ENCODE measurements around the gene MRPS12.
"Not testable (repeated sequence)": the region's sequence is repeated elsewhere in the genome, so short reads cannot be mapped to it uniquely, and the experiment has no call there.

The MRPS12 gene

GRCh38 chr19:38930776-38931520 lies at the start of gene MRPS12:
Gene MRPS12 (plus strand): TSS chr19:38930944. CDS start chr19:38931295, 351 bp downstream.
- DNase-seq: peak; percentile 97

GRCh38 chr19:38883286-38883685 lies 47.5 kb upstream of the MRPS12 start:
- DNase-seq: no peak

- DNase-seq: not testable (repeated sequence)
Observed at GRCh38 chr19:38884691-38885090, 46.1 kb upstream of the MRPS12 start.

GRCh38 chr19:38888876-38889275 lies 41.9 kb upstream of the MRPS12 start:
- DNase-seq: no peak

GRCh38 chr19:38889803-38890202 lies 40.9 kb upstream of the MRPS12 start:
- DNase-seq: no peak

GRCh38 chr19:38890686-38891085 lies 40.1 kb upstream of the MRPS12 start:
- no peak for DNase-seq

GRCh38 chr19:38891771-38892170 lies 39.0 kb upstream of the MRPS12 start:
- no peak for DNase-seq

GRCh38 chr19:38892841-38893240 lies 37.9 kb upstream of the MRPS12 start:
- DNase-seq: no peak

GRCh38 chr19:38893341-38893771 lies 37.4 kb upstream of the MRPS12 start:
- DNase-seq: no peak

GRCh38 chr19:38894968-38895367 lies 35.8 kb upstream of the MRPS12 start:
- no peak for DNase-seq

GRCh38 chr19:38898788-38899446 lies 31.8 kb upstream of the MRPS12 start:
- no peak for DNase-seq

- DNase-seq: peak; percentile 98
Observed at GRCh38 chr19:38899447-38900201, 31.1 kb upstream of the MRPS12 start, which contains the start of the genes NFKBIB and SIRT2. Gene NFKBIB (plus strand): TSS chr19:38899969. CDS start chr19:38900033, 64 bp downstream. Gene SIRT2 (minus strand): TSS chr19:38899618. CDS start chr19:38899521, 97 bp downstream.

- DNase-seq: no peak
Observed at GRCh38 chr19:38900202-38900629, 30.5 kb upstream of the MRPS12 start.

- no peak for DNase-seq
Observed at GRCh38 chr19:38900743-38901190, 30.0 kb upstream of the MRPS12 start.

GRCh38 chr19:38901683-38902082 lies 29.1 kb upstream of the MRPS12 start:
- no peak for DNase-seq

- DNase-seq: no peak
Observed at GRCh38 chr19:38904581-38905539, 25.9 kb upstream of the MRPS12 start.

- no peak for DNase-seq
Observed at GRCh38 chr19:38905620-38906019, 25.1 kb upstream of the MRPS12 start.

- DNase-seq: no peak
Observed at GRCh38 chr19:38907227-38907626, 23.5 kb upstream of the MRPS12 start.

GRCh38 chr19:38907670-38908069 lies 23.1 kb upstream of the MRPS12 start:
- DNase-seq: no peak

GRCh38 chr19:38908911-38909310 lies 21.8 kb upstream of the MRPS12 start:
- DNase-seq: no peak

- no peak for DNase-seq
Observed at GRCh38 chr19:38910488-38910887, 20.3 kb upstream of the MRPS12 start.

GRCh38 chr19:38911388-38912001 lies 19.2 kb upstream of the MRPS12 start:
- DNase-seq: no peak

All from NCI-H2107 (cell line).